GM11168 (cell line): Measurements from ENCODE around the gene KIAA1755.
"Not testable (repeated sequence)": the region's sequence is repeated elsewhere in the genome, so short reads cannot be mapped to it uniquely, and the experiment has no call there.

ENCODE experiments used
- in situ Hi-C: fragments of 300-500 bp; cut with MboI; formaldehyde crosslinking; loops from one replicate; pipeline ENCODE4 v1.12.0; 2022; ENCODE audit warnings: low sequenced_read_pairs; ENCODE audit not compliant: unreplicated experiment

The KIAA1755 gene

GRCh38 chr20:38267296-38267695 is 6.8 kb upstream of the KIAA1755 start:
- in situ Hi-C loops = no loop called here

- in situ Hi-C loops = no loop called here
Measured at GRCh38 chr20:38266426-38266825, 5.9 kb upstream of the KIAA1755 start.

GRCh38 chr20:38262931-38263330 is 2.4 kb upstream of the KIAA1755 start:
- in situ Hi-C loops = no loop called here

GRCh38 chr20:38261054-38261390 is 487 bp upstream of the KIAA1755 start:
- in situ Hi-C loops = no loop called here

- in situ Hi-C loops = no loop called here
Measured at GRCh38 chr20:38260025-38260377, 534 bp downstream of the KIAA1755 start.

GRCh38 chr20:38258545-38259215 is 1.9 kb downstream of the KIAA1755 start:
- in situ Hi-C loops = no loop called here

- in situ Hi-C loops = no loop called here
Measured at GRCh38 chr20:38256966-38257365, 3.6 kb downstream of the KIAA1755 start.

- in situ Hi-C loops = no loop called here
Measured at GRCh38 chr20:38256021-38256420, 4.5 kb downstream of the KIAA1755 start.

- in situ Hi-C loops = no loop called here
Measured at GRCh38 chr20:38255393-38255792, 5.1 kb downstream of the KIAA1755 start.

GRCh38 chr20:38254621-38255020 is 5.9 kb downstream of the KIAA1755 start:
- in situ Hi-C loops = not testable (repeated sequence)

GRCh38 chr20:38253571-38253970 is 7.0 kb downstream of the KIAA1755 start:
- in situ Hi-C loops = no loop called here

- in situ Hi-C loops = no loop called here
Measured at GRCh38 chr20:38252292-38253288, 7.9 kb downstream of the KIAA1755 start.

- in situ Hi-C loops = not testable (repeated sequence)
Measured at GRCh38 chr20:38251441-38251840, 9.1 kb downstream of the KIAA1755 start.

- in situ Hi-C loops = no loop called here
Measured at GRCh38 chr20:38250609-38251008, 9.9 kb downstream of the KIAA1755 start.

GRCh38 chr20:38249536-38250310 is 10.8 kb downstream of the KIAA1755 start:
- in situ Hi-C loops = no loop called here

- in situ Hi-C loops = no loop called here
Measured at GRCh38 chr20:38248133-38248532, 12.4 kb downstream of the KIAA1755 start.

GRCh38 chr20:38247725-38248124 is 12.8 kb downstream of the KIAA1755 start:
- in situ Hi-C loops = not testable (repeated sequence)

GRCh38 chr20:38247166-38247509 is 13.4 kb downstream of the KIAA1755 start:
- in situ Hi-C loops = no loop called here

GRCh38 chr20:38246357-38247165 is 14.0 kb downstream of the KIAA1755 start:
- in situ Hi-C loops = no loop called here

GRCh38 chr20:38245753-38246152 is 14.8 kb downstream of the KIAA1755 start:
- in situ Hi-C loops = no loop called here
